ENCODE data around the gene RMND5A. TPM values are rescaled to one million over a fixed set of nuclear protein-coding genes. Genes with fewer than 3 reads are reported as not detected.

RMND5A gene
- total RNA-seq, 1 experiment from 2014 or later, result 22.2 TPM

DNA sequence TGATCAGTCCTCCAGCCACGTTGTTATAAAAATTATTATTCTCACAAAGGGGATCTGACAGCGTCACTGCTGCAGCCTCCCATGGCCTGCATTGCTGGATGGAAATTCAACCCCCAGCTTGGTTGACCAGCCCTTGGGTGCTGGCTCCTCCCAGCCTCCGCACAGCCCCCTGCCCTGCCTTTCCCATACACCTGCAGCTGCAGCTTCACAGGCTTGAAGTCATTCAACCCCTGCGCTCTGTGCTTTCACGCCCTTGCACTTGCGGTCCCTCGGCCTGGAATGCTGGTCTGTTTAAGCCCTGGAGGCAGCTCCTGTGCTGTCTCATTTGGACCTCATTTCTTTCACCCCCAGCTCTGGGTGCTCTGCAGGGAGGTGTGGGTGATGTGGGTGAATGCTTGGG, 71.5 kb downstream of the RMND5A start:
- no peak for DNase-seq (ENCODE audit: low read depth)

- no peak for DNase-seq (ENCODE audit: low read depth)
Measured at GRCh38 chr2:86793752-86794151, 73.7 kb downstream of the RMND5A start.

DNA sequence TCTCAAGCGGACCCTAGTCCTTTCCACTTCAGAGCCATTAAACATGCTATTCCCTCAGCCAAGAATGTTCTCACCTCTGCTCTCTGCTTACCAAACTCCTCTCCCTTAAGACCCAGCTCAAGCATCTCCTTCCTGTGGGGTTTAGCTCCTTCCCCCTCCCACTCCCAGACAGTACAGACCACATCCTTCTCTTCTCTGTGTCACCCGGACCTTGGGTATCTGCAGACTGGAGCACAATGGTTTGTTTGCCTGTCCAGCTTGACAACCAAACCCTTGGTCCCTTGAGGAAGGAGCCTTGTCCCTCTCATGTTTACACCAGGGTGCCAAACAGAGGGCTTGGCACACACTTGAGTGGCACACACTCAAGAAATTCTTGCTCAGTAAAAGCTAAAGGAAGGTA, 74.8 kb downstream of the RMND5A start:
- DNase-seq (ENCODE audit: low read depth), result no peak

GRCh38 chr2:86800856-86801567, 80.9 kb downstream of the RMND5A start:
- DNase-seq (ENCODE audit: low read depth), result no peak

- no peak for DNase-seq (ENCODE audit: low read depth)
Measured at GRCh38 chr2:86806059-86806857, 86.2 kb downstream of the RMND5A start.

- no peak for DNase-seq (ENCODE audit: low read depth)
Measured at GRCh38 chr2:86807133-86807467, 87.0 kb downstream of the RMND5A start.

DNA sequence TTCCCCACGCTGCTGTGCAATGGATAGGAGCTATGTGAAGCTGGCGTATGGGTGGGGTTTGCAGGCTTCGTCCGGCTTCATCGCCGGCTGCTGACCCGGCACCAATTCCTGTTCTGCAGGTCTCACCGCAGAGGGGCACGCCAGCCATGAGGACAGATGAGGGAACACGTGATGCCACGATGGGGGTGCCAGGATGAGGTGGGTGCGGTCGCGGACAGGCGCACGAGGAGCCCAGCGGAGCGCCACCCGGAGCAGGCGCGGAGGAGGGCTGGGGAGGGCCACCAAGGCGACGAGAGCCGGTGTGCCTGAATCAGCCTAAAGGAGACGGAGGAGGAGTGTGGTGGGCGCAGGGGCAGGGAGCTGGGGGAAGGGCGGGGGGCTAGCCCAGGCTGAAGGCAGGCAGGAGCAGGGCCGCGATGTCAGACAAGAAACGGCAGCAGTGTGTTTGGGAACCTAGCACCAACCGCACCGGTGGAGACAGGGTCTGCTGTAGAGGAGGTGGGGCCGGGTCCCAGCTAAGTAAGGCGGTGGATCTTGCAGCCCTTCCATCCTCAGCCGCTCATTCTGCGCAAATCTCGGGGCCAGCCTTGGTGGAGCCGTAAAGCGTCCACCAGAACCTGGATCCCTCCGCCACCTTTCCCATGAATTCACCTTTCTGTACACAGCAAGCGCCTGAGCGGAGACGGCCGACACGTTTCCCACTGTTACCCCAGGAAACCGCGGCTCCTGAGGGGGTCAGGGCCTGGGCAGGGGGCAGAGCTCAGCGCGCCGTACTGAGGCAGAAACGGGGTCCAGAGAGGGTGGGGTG, 87.6 kb downstream of the RMND5A start:
- peak; percentile 10 for DNase-seq (ENCODE audit: low read depth)

DNA sequence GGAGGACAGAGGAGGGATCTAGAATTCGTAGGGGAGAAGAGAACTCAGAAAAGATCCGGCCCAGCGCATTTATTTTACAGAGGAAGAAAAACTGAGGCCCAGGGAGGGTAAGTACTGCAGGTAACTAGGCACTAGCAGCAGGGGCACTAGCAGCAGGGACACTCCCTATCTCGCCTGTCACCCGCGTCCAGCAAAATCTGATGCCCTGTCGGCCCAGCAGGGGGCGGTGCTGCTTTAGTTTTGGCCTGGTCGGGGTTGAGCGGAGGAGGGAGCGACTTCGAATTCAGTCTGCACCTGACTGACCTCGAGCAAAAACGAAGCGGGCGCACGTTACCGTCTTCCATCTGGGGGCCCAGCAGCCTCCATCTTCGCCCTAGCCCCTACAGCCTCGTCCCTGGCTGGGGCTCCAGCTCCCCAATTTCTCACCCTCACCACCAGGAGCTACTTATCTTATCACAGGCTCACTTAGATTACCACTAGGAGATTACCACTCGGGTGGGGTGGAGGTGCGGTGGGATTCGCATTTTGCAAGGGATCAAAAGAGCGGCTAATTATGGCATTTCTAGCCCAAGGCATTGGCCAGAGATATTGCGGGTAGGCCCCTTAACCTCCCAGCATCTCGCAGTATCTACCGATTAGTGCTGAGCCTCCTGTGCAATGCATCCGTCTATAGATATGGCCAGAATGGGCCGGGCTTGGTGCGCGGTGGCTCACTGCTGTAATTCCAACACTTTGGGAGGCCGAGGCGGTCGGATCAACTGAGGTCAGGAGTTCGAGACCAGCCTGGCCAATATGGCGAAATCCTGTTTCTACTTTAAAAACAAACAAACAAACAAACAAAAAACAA, 88.4 kb downstream of the RMND5A start:
- peak; percentile 66 for DNase-seq (ENCODE audit: low read depth)

- no peak for DNase-seq (ENCODE audit: low read depth)
Measured at GRCh38 chr2:86809481-86810121, 89.5 kb downstream of the RMND5A start.

GRCh38 chr2:86815611-86816010, 95.5 kb downstream of the RMND5A start:
- DNase-seq (ENCODE audit: low read depth), result no peak

- DNase-seq (ENCODE audit: low read depth), result no peak
Measured at GRCh38 chr2:86818114-86818801, 98.2 kb downstream of the RMND5A start.

- no peak for DNase-seq (ENCODE audit: low read depth)
Measured at GRCh38 chr2:86818957-86819356, 98.9 kb downstream of the RMND5A start.

- DNase-seq (ENCODE audit: low read depth), result no peak
Measured at GRCh38 chr2:86821306-86821705, 101.2 kb downstream of the RMND5A start.

DNA sequence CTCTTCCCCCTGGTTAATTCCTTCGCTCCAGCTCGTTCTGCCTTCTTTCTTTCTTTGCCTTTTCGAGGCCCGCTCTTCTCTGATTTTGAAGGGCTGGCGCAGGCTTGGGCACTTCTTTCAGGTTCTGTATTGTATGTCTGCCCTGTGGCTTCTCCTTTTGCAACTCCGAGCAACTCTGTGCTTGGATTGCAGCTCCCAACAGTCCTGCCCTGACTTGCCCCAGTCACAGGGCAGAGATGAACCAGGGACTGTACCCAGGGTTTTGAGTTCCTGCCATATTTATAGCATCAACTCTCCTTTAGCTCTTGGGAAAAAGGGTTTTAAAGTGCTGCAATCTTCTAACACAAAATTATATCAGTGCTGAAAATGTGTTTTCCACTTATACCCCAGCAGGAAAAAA, 101.8 kb downstream of the RMND5A start:
- no peak for DNase-seq (ENCODE audit: low read depth)

GRCh38 chr2:86822668-86823345, 102.7 kb downstream of the RMND5A start:
- DNase-seq (ENCODE audit: low read depth), result no peak

- DNase-seq (ENCODE audit: low read depth), result no peak
Measured at GRCh38 chr2:86825036-86825692, 105.1 kb downstream of the RMND5A start.

DNA sequence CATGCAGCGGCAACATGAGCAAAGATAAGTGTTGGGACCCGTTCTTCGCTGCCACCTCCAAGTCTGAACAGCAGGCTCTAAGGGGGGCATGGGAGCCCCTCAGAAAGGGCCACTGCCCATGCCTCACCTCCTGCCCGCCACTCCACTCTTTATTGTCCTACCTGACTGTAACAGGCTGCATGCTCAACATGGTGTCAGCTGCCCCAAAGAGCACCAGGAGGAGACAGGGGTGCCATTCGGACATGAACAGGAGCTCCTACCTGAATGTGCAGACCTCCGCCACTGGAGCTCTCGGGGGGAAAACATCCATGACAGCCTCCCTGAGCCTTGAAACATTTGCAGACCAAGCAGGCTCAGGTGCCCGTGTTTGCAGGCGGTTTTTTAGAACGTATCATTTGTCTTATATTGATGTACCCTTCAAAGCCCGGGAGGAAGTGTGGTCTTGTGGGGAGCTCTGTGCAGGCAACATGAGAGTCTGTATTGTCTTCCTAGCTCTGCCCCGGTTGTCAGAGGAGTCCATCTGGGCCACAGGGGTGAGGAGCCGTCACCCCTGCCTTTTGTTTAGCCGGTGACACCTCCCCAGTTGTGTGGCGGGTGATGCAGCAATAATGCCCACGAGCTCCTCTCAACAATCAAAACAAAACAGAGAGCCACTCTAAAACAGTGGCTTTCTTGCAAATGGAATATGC, 105.7 kb downstream of the RMND5A start:
- no peak for DNase-seq (ENCODE audit: low read depth)

GRCh38 chr2:86826951-86827350, 106.9 kb downstream of the RMND5A start:
- no peak for DNase-seq (ENCODE audit: low read depth)
